HG03108 (cell line): ENCODE results near the gene LAMTOR4.
"Not testable (repeated sequence)": the region's sequence is repeated elsewhere in the genome, so short reads cannot be mapped to it uniquely, and the experiment has no call there.

Source experiments
- ATAC-seq: cut with Tn5 transposase; IDR thresholded peaks from one replicate; pipeline ENCODE4 v1.9.1; 2021; ENCODE audit warnings: moderate library complexity; ENCODE audit not compliant: unreplicated experiment

The LAMTOR4 gene

DNA sequence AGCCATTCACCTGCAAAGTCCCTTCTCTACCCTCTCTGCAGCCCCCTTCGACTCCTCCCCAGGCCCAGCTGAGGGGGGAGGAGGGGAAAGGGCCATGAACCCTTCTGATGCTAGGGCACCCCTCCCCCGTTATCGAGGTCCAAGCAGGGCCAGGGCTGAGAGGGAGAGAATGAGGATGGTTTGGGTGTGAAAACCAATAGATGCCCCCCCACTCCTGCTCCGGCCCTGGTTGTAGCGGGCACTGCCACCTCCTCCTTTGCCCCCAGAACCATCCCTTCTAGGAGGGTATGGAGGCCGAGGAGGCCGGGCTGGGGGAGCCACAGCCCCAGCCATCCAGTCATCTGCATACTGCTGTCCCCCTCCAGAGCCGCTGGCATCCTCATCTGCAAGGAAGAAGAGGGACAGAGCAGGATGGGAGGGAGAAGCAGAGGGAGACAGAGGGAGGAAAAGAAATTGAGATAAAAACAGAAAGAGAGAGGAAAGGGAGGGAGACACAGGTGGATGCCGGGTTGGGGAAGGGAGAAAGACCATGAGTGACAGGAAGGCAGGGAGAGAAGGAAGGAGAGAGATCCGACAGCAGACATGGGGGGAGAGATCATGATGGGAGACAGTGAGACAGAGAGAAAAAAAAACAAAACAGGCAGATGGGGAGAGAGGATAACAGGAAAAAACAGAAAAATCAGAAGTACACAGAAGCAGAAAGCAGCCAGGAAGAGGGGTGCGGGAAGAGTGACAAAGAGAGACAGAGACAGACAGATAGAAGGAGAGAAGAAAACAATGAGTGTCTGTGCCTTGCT is 21.6 kb downstream of the LAMTOR4 start:
- ATAC-seq, result no peak

DNA sequence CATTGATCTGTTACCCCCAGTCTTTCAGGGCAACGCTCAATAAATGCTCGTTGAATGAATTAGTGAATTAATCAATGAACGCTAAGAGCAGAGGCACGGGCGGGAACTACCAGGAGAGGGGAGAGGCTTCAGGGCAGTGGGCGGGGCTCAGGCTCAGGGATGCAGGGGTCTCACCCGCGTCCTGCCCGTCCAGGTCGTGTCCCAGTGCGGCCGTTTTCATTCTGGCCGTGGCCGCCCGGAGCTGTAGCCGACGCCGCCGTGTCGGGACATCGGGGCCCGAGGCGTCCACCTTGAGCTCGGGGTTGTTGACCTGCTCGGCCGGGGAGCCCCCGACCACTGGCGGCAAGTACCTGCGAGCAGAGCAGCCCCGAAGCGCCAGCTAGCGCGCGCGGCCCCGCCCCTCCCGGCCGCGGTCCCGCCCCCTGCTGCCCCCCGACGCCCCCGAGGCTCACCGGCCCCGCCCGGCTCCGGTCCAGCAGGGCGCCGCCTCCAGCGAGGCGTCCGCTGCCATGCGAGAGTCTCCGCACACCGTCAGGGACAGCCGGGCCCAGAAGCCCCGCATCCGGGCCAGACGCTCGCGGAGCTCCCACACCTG is 22.5 kb downstream of the LAMTOR4 start:
- no peak for ATAC-seq

DNA sequence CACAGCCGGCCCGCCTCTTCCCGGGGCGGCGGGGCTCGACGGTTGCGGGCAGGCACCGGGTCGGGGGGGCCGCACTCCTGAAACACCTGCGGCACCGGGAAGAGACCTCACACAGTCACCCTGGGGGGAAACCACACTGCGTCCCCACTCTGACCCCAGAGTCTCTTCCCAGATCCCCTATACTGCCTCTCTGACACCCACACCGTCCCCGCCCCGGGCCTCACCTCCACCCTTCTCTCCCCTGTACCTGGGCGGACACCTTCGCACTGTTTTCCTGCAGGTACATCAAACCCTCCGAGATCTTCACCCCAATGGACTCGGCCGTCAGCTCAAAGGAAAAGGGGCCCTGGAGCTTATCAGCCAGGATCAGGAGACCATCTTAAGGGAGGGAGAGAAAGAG is 23.1 kb downstream of the LAMTOR4 start:
- no peak for ATAC-seq

DNA sequence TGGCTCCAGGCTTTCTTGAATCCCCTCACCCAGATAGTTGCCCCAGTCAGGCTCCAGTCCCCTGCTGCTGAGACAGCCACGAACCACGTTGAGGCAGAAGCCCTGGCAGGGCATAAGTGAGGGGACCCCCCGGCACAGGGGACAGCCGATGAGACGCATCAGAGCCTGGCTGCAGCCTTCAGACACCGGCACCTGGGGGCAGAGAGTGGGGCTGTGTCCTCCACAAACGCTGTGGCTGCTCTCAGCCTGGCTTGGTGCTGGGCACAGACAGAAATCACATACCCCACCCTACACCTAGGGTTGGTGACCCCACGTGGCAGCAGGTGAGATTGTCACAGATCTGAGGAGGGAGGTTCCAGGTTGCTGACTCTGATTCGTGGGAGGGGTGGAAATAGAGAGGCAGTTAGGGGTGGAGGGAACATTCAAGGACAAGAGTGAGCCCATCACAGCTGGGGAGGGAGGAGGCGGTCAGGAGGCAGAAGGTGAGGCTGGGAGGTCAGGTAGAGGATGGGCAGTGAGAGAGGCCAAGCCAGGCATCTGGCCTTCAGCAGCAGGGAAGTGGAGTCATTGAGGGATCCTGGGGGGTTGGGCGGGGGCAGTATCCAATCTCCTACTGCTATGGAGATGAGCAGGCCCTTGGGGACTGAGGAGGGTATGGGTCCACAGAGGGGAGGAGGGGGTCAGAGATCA is 25.2 kb downstream of the LAMTOR4 start:
- no peak for ATAC-seq

DNA sequence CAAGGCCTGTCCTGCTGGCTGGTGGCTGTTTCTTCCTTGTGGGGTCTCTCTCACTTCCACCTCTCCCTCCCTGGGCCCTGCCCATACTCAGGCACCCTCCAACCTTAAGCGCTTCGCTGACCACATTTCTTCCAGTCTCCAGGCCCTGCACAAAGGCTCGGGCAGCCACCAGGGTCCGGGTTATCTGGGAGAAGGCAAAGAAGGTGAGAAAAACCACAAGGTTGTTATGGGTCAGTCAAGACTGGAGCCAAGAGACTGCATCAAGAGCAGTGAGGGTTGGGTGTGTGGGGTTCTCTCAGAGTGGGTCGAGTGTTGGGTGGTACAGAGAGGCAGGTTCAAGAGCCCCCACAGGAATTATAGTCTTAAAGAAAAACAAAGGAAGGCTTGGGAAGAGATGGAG is 25.9 kb downstream of the LAMTOR4 start:
- no peak for ATAC-seq

DNA sequence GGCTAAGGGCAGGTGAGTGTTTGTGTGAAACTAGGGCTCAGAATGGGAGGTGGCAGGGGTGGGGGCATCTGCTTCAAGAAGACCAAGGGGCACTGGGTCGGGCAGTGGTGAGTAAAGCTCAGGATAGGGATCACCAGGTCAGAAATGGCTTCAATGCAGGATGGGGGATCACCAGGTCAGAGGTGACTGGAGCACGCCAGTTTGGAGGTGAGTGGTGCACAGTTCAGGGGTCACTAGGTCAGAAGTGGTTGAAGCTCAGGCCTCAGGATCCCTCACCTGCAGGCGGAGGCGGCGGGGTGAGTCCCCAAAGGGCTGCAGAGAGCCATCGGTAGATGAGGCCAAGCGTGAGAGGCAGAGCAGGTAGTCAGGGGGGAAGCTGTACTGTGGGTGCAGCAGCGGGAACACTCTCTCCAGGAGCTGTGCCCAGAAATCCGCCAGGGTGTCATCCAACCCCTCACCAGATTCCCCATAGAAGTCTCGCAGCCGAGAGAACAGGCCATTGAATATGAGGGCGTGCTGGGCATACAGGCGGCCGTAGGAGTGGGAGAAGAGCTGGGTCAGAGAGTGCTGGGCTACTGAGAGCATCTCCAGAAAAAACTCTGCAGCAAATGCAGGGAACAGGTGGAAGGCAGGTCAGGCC is 26.7 kb downstream of the LAMTOR4 start:
- no peak for ATAC-seq

DNA sequence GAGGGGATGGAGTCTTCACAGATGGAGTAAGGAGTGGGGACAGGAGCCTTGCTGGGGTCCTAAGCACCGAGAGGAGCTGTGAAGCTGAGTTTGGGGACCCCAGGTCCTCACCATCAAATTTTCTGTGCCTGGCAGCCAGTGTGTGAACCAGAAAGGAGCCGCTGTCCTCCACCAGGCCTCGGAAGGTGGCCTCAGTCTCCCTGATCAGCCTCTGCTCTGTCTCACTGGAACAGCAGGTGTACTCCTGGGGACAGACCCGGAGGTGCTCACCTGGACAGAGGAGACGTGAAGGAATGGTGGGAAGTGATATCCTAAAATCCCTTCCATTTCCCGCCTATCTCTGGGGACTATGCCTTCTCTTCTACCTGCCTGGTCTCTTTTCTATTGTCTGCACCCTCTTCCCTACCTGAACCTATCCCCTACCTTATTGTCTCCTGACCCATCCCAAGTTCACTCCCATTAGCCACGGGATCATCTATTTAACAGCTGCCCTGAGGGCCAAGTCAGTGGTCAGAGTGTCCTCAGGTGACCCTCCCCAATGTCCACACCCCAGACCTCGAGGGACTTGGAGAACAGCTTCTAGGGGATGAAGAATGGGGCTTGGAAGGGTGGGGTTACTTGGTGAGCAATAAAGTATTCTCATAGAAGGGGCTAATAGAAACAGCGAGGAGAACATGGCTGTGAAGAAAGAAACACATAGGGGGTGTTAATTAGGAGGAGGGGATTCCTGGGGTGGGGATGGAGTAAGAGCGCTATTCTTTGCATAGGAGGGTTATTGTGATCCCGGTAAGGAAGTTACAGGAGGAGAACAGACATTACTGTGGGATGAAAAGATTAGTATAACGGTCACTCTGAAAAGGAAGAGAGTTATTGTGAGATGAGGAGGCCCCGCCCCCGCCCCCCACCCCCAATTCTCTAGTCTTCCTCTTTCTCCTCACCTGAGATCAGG is 27.7 kb downstream of the LAMTOR4 start:
- ATAC-seq, result no peak

DNA sequence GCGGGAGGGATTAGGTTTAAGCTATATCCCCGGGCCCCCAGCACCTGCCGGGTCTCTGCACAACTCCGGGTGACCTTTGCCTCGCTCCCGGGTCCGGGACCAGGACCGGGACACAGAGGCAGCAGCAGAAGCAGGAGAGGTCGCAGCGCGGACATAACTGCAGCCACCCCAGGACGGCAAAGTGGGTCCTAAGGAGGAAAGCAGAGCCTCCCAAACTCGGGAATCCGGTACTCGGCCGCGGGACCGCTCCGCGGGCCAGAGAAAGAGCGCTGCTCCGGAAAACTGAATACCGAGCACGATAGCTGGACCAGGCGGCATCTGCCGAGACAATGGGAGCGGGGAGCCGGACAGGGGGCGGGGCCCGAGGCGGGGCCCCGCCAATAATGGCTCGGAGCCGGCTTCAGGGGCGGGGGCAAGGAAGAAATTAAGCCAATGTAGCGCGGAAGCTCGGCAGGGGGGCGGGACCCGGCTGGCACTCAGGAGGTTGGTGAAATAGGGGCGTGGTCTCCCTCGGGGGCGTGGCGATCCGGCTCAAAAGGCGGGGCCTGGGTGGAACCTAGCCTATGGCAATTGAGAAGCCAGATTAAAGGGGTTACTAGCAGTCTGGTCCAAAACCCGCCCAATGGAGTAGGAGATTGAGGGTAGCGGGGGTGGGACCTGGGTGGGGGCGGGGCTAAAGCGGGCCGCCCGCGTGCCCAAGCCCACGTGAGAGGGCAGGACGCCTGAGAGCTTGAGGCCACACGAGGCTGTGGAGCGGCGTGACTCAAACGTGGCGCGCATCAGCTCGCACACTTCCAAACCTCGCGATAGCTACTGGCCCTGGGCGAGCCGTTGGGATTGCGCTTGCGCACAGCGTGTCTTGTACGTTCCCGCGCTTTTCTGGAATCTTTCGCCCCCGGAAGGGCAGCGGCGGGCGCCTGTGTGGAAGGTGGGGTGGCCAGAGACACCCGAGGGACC is 28.6 kb downstream of the LAMTOR4 start, which contains the start of the genes GPC2 and STAG3:
TSS of gene GPC2 (minus strand) at position 337 of the 957 bp plus-strand sequence. CDS start at position 155, 182 bp downstream.
TSS of gene STAG3 (plus strand) at position 874 of the 957 bp plus-strand sequence. CDS start 2,639 bp downstream, outside the sequence.
- peak; percentile 91 for ATAC-seq

DNA sequence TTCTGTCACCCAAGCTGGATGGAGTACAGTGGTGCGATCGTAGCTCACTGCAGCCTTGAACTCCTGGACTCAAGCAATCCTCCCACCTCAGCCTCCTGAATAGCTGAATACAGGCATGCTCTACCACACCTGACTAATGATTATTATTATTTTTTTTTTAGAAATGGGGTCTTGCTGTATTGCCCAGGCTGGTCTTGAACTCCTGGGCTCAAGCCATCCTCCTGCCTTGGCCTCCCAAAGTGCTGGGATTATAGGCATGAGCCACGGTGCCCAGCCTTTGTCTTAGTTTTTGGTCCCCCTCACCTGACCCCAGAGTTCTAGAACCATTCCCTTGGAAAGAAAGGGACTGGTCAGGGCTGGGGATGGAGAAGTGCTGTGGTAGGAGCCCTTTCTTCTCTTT is 31.4 kb downstream of the LAMTOR4 start:
- not testable (repeated sequence) for ATAC-seq

DNA sequence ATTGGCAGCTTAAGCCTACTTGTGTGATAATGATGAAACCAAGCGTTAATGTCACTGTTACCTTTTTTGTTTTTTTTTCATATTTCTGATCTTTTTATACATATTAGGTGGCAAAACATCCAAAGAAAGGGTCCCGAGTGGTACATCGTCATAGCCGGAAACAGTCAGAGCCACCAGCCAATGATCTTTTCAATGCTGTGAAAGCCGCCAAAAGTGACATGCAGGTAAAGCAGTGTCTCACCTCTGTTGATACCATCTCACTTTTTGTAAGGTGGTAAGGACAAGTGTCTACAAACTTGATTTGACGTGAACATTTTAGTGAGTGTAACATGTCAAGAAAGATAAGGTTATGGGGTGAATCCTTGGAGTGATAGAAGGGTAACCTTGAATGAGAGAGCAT is 33.9 kb downstream of the LAMTOR4 start:
- ATAC-seq, result not testable (repeated sequence)

DNA sequence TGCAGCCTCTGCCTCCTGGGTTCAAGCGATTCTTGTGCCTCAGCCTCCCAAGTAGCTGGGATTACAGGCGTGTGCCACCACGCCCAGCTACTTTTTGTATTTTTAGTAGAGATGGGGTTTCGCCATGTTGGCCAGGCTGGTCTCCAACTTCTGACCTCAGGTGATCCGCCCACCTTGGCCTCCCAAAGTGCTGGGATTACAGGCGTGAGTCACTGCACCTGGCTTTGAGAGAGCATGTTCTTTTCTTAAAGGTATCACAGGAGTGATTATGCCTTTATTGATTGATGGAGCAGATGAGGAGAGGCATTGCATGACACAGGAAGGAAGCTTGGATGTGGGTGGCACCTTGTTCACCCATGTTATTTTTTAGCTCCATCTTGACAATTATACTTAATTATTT is 34.4 kb downstream of the LAMTOR4 start:
- not testable (repeated sequence) for ATAC-seq

DNA sequence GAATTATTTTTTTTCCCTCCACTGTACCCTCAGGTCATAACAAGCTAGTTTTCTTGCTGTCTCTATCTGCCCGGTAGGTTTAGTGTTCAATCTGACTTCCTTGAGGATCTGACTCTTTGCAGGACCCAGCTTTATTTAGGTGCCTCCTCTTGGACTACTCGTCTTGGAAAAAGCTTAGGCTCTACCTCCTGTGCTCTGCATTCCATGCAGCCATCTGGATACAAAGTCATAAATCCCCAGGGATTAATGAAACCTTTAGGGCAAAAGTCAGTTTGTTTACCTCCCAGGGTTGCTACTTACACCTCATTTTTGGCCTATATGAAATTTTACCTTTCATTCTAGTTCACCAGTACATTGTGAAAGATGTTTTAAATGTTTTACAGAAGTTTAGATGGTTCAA is 37.0 kb downstream of the LAMTOR4 start:
- no peak for ATAC-seq

DNA sequence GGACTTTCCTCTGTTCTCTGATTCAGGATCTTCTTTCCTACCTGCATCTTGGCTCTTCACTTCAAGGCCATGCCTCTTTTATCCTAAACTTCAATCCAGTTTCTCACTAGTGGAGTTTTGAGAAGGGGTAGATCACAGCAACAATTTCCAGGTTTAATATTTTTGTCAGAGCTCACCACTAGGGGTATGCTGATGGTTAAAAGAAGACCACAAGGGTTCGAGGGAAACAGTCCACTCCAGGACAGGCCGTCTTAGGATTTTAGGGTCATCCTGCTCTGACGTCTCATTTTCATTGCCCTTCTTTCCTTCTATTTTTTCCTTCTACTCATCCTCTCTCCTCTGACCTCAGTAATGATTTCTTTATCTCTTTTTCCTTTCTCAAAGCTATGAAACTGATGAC is 40.3 kb downstream of the LAMTOR4 start:
- no peak for ATAC-seq

DNA sequence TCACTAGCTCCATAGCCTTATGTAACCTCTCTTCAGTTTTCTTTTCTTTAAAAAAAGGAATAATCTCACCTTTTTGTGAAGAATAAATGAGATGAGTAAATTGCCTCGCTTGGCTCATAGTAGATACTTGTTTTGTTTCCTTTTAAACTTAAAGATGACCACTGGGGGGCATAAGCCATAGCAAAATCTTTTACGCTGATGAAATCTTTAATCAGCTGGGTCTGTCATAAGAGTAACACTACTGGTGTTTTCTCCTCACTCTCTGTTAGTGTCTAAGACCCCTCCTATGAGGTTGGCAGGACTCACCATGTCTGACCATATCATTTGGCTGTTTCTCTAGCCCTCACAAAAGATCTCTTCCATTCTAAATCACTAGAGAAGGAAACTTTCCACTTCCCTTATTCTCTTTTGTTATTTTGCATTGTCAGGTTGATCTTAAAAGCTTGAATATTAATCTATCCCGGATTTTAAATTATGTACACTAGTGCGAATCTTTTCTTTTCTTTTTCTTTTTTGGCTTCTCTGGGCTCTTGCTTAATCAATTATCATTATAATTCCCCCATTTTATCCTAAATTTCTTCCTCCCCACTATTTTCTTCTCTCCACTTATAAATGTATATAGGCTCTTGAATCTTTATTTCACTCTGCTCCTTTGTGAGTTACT is 41.5 kb downstream of the LAMTOR4 start:
- ATAC-seq, result no peak

DNA sequence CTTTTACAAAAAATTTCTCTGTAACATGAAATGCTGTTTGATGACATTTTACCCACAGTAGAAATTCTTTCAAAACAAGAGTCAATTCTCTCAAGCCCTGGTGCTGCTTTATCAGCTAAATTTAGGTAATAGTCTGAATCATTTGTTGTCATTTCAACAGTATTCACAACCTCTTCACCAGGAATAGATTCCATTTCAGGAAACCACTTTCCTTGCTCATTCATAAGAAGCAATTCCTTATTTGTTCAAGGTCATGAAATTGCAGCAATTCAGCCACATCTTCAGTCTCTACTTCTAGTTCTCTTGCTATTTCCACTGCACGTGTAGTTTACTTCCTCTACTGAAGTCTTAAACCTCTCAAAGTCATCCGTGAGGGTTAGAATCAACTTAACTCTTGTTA is 43.1 kb downstream of the LAMTOR4 start:
- no peak for ATAC-seq

DNA sequence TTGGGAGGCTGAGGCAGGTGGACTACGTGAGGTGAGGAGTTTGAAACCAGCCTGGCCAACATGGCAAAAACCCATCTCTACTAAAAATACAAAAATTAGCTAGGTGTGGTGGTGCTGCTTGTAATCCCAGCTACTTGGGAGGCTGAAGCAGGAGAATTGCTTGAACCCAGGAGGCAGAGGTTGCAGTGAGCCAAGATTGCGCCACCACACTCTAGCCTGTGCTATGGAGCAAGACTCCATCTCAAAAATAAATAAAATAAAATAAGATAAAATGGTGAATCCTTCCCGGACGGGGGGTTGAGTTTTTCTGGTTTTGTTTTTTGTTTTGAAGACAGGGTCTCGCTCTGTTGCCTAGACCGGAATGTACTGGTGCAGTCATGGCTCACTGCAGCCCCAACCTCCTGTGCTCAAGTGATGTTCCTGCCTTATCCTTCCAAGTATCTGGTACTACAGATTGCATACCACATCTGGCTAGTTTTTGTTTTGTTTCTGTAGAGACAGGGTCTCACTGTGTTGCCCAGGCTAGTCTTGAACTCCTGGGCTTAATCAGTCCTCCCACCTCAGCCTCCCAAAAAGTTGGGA is 43.7 kb downstream of the LAMTOR4 start:
- not testable (repeated sequence) for ATAC-seq

DNA sequence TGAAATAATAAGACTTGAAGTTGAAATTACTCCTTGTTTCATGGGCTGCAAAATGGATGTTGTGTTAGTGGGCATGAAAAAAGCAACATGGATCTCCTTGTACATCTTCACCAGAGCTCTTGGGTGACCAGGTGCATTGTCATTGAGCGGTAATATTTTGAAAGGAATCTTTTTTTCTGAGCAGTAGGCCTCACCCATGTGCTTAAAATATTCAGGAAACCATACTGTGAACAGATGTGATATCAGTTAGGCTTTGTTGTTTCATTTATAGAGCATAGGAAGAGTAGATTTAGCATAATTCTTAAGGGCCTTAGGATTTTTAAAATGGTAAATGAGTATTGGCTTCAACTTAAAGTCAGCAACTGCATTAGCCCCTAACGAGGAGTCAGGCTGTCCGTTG is 44.3 kb downstream of the LAMTOR4 start:
- ATAC-seq, result no peak

DNA sequence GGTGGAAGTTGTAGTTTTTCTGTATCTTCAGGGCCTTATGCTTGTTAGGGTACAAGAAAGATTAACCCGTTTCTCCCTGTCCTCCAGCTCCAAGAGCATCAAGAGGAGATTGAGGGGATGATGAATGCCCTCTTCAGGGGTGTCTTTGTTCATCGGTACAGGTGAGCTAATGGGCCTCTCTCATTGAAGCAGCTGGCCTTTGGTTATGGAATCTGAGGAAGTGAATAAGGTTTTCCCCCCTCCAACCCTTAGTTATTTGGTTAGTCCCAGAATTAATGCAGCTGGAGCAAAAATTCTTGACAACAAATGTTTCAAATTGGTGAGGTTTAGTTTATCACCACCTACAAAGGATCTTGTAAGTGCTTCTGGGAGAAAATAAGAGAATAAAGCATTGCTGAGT is 46.5 kb downstream of the LAMTOR4 start:
- ATAC-seq, result no peak
